KOPT-K1 (cell line): ENCODE data around the gene SOX9.

Experiments used
- H3K27ac ChIP-seq: fragments of 200-600 bp; sonication (generic); 2 replicates; pipeline ENCODE4 v1.5.1; 2016; ENCODE audit warnings: antibody characterized with exemption, mild to moderate bottlenecking, low read depth, low read length; ENCODE audit not compliant: poor library complexity, severe bottlenecking
- H3K36me3 ChIP-seq: fragments of 200-600 bp; sonication (generic); 2 replicates; pipeline ENCODE4 v1.5.1; 2017; ENCODE audit warnings: antibody characterized with exemption, mild to moderate bottlenecking, low read length, moderate library complexity; ENCODE audit not compliant: insufficient read depth
- H3K9me3 ChIP-seq: fragments of 200-600 bp; sonication (generic); 2 replicates; pipeline ENCODE4 v1.5.1; 2017; ENCODE audit warnings: antibody characterized with exemption, low read length, mild to moderate bottlenecking; ENCODE audit not compliant: insufficient read depth, poor library complexity, severe bottlenecking

SOX9 gene

DNA sequence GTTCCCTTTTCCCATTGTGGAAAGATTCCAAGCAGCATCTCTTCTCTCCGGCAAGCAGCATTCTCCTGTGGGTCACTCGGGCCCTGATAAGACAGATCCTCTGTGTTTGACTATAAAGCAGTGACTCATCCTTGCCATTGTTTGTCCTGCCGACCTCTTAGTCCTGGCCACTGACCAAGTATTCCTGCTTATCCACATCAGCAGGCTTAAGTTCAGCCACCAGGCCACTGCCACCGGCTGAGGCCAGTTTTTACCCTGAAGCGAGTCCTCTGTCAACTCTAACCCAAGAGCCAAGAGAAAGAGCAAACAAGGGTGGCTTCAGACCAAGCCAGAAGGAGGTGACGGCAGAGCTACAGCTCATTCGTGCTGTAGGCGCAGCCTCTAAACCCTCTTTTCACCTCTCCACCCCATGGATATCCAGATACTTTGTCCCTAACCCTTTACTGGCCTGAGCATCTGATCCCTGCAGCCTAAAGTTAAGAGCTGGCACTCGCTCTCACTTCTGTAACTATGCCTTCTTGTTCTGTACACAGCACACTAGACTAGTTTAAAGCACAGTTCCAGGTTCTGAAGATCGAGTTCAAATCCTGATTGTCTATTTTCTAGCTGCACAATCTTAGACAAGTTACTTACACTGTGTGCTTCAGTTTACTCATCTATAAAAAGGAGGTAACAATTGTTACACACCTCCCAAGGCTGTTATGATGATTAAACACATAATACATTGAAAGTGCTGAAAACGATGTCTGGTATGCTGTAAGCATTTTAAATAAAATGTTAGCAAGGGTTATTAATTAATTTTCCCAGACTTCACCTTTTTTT is 31.0 kb downstream of the SOX9 start:
- H3K9me3 ChIP-seq, result no peaks in the 10 kb centered on the region
- no peak overlapping the region for H3K27ac ChIP-seq
- no peaks in the 10 kb centered on the region for H3K36me3 ChIP-seq

DNA sequence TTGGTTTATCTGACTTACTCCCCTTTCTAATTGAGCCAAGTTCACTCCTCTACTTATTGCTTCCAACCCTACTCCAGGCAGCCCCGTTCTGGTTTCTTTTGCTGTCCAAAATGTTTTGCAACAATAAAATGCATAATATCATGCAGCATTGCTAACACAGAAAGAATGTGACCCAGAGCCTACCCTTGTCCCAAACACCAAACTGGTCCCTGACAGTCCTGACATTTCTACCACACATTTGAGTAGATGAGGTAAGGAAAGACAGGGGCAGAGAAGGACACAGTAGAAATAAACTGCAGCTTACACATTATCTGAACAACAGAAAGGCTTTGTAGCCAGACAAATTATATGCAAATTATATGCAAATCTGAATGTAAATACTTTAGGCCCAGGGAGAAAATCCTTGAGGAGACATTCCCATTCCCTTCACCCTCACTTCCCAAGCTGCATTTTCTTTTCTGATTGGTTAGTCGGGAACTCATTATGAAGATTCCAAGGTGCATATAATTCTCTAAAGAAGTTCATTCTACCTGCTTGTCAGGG is 31.6 kb downstream of the SOX9 start:
- Histone ChIP-seq H3K9me3 (no peaks in the 10 kb centered on the region), H3K36me3 (no peaks in the 10 kb centered on the region), H3K27ac (no peak overlapping the region)

DNA sequence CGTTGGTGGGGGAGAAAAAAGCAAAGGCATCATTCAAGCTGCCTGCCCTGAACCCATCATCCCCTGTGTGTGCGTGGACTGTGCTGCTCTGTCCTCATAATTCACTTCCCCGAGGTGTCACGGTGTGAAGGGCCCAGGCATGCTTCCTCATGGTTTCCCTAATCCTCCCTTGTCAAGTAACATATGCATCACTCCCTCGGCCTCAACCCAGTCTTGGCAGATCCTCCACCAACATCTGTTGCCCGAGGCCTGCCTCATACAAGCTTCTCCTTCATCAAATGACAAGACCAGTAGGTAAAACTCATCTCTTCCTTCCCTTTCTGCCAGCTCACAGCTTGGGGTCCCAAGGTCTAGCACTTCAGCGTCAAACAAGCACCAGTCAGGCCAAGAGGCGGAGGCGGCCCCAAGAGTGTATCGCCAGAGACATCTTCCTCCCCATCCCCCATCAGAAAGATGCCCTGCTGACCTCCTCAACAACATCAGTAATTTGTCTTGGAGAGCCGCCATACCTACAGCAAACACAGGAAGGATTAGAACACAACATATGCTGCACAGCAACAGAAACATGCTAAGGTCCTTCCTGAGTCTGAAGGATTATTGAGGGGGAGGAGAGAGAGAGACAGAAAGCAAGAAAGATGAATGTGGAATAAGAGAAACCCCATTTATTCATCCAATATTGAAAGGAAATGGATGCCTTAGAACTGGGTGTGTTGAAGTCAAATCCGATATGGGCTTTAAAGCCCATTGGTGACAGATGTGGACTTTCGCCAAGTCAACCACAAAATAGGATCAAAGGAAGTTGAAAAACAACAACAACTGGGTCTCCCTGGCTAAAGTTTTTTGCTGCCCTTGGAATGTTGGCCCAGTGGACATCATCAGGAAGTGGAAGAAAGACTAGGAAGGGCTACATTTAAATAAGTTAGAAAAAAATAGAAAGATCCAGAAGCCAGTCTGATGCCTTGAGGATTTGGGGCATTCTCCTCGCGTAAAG is 38.4 kb downstream of the SOX9 start:
- Histone ChIP-seq H3K9me3 (peaks cover 5% of the 10 kb centered on the region), H3K27ac (no peak overlapping the region), H3K36me3 (no peaks in the 10 kb centered on the region)

DNA sequence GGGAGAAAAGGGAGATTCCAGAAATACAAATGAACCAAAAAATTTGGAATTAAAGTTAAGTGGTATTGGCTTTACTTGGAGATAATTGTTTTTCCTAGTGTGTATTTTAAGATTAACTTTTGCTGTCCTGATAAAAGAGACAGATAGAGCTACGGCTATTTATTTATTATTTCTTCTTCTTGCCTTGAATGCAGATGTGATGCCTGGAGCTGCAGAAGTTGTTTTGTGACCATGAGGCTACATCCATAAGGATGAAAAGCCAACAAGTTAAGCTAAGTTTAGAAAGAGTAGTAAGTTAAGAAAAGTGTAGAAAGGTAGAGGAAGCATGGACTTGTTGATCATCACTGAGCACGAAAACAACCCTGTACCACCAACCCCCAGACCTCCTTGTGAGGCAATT is 41.7 kb downstream of the SOX9 start:
- no peaks in the 10 kb centered on the region for H3K36me3 ChIP-seq
- no peak overlapping the region for H3K27ac ChIP-seq

DNA sequence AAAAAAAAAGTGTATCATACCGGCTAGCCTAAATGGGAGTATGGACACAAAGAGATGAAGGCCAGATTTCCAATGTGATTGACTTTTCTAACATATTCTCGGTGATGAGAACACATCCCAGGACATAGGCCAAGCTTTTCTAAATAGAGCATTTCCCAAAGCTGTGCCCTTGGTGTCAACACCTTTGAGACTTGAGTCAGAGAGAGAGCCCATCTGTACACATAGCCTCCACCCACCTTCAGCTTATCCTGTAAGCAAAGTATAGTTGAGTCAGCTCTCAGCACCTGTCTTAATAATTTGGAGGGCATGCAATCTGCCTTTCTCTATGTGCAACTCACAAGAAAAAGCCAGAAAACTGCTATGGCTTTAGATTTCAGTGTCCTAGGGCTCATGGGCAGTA is 42.7 kb downstream of the SOX9 start:
- Histone ChIP-seq H3K9me3 (peaks cover 1% of the 10 kb centered on the region), H3K27ac (no peak overlapping the region), H3K36me3 (no peaks in the 10 kb centered on the region)

More for the DNA sequence above, 41.7 kb downstream of the SOX9 start:
- peaks cover 5% of the 10 kb centered on the region for H3K9me3 ChIP-seq

DNA sequence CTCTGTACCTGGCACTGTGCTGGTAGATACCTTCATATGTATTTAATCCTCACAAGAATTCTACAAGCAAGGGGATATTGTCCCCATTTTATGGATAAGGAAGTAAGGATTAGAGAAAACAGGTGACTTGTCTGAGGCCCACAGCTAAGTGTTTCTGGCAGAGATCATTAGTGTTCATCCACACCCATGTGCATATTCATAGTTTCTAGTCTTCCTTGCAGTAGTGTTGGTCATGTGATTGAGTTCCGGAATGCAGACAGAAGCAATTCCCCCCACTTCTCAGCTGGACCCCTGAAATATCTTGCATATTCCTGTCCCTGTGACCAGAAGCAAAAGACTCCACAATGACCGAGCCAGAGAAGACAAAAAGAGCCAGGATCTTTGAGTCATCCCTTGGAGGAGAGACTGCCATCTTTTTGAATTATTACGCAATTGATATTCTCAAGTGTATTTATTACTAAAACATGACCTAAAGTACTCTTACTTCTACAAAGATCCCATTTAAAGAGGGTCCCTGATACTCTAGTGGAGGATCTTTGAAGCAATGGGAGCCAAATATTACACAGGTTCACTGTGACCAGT is 43.4 kb downstream of the SOX9 start:
- Histone ChIP-seq H3K27ac (no peak overlapping the region), H3K9me3 (no peaks in the 10 kb centered on the region), H3K36me3 (no peaks in the 10 kb centered on the region)

DNA sequence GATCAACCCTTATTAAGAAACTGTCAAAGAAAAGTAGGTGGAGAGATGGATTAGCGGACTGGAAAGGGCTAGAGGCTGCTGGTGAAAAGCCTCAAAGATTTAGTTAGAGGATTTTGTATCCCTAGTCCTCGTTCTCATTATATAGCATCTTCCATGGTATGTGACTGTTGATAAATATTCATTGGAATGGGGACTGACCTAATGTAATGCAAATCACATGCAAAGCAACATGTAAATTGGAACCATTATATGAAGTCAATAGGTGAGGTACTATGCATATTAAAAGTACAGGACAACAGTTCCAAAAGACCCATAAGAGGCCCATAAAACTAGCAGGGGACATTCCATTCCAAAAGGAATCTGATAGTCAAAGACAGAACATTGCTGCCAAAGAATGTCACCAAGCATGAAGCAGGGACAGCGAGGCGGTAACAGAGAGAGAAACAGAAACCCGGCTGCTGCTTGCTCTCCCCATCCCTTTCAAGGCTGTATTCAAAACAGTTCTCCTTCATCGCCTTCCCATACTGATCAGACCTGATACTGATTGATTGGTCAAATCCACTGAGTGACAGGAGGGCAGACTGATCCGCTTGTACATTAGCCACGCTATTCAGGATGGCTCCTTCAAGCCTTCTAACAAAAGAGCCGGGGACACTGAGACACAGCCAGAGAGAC is 44.5 kb downstream of the SOX9 start:
- Histone ChIP-seq H3K9me3 (no peaks in the 10 kb centered on the region), H3K36me3 (no peaks in the 10 kb centered on the region), H3K27ac (no peak overlapping the region)

DNA sequence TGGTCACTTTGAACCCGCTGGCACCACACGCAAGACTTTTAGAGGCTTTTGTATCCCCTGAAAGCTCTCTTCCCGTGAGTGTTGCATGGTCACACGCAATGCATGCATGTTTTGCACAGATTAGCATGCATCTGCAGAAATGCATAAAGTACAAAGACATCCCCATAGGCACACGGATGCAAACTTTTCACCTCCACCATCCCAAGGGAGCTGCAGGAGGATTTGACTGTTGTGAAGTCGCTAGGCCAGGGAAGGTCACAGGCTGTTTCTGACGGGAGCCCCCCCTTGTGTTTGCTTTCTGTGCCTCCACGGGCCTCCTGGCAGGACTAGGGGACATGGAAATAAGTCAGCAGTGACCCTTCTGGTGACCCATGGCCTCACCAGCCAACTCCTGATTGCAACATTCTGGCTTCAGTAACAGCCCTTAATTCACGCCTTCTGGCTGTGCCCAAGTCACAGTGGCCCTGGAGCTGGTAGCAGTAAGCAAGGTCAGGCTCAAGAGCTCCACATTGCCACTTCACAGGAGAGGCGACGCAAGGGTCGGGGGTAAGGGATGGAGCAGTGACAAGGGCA is 45.1 kb downstream of the SOX9 start:
- Histone ChIP-seq H3K9me3 (no peaks in the 10 kb centered on the region), H3K27ac (no peak overlapping the region), H3K36me3 (no peaks in the 10 kb centered on the region)

DNA sequence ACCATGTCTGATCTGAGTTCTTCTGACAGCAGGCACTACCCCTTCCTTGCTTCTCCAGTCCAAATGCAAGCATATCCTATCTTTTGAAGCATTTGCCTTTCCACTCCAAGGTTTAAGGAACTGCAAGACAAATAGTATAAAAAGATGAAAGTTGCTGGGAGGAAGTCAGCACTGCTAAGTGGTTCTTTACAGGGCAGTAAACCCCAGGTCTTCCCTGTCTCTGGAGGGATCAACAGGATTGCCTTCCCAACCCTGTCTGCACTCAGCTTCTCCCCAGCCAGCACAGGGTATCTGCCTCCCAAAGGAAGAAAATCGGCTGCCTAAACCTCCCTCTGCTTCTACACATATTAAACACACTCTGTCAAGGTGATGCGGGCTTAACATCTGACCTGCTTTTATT is 46.8 kb downstream of the SOX9 start:
- H3K36me3 ChIP-seq, result no peaks in the 10 kb centered on the region
- H3K27ac ChIP-seq, result no peak overlapping the region
- no peaks in the 10 kb centered on the region for H3K9me3 ChIP-seq

DNA sequence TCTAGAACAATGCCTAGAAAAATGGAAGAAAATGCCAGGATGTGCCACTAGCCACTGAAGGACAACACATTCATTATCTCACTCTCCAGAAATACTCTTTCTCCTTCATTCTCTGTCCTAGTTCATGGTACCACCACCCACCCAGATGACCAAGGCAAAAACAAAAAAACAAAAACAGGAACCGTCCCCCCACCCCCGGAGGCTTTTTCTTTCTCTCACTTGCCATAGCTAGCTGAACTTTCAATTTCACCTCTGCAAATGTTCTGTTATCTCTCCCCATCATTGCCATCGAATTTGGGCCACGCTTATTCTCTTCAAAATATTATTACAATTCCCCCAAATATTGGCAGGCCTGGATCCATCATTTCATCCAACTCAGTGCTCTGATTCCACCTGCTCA is 49.0 kb downstream of the SOX9 start:
- Histone ChIP-seq H3K9me3 (no peaks in the 10 kb centered on the region), H3K36me3 (no peaks in the 10 kb centered on the region), H3K27ac (no peak overlapping the region)

DNA sequence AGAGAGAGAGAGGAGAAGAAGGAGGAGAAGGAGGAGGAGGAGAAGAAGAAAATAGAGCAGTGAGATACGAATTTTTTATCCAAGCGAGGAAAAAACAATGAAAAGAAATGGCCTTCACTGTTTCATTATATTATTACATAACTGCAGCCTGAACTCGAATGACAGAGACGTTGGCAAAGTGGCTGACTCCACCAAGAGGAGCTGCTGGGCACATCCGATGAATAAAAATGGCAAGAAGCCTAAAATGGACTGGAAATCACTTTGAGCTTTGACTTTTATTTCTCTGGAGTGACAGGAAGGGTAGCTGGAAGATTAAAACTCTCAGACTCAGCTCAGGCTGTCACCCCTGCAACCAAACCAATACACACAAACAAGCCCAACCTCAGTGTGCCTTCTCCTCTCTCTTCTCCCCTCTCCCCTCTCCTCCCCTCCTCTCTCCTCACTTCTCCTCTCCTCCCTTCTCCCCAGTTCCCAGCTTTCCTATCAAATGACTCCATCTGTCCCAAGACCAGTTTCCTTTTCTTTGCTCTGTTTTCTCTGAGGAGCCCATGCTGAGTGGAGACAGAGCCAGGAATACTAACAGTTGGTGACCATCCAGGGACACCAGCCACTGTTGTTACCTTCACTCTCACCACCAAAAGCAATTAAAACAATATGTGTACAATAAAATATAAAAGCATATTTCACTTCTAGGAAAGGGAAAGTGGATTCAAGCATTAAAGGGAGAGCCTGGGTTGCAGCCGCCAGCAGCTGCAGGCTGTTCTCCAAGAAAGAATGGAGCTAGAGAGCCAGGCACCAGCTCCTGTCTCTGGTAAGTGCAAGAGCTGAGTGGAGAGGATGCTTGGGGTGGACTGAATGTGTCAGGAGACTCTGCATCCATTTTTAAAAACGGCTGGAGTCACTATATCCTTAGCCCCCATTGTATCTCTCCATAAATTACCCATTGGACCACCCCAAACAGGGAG is 51.2 kb downstream of the SOX9 start:
- no peak overlapping the region for H3K27ac ChIP-seq

DNA sequence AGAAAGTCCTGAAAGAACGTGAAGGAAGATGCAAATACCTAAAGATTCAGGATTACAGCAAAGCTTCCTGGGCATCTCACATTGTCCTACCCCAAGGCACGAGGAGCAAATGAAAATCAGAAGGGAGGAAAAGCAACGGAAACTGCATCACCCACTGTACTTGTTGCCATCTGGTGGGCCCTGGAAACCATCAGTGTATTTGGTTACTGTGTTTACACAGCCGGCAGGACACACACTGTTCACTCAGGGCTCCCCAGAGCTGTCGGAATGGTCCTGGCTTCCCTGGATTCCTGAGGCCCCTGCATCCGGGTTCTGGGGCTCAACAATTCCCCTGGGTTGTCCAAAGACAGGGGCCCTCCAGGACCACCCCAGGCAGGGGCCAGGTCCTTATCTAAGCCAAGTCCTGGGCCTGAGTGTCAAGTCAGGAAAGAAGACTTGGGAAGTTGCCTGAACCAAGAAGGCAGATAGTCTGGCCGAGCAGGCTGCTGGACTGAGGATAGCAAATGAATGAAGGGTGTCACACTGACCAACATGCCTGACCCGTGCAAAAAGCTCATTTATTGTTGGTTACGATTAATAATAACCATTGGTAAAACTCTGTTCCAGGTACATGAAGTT is 52.8 kb downstream of the SOX9 start:
- Histone ChIP-seq H3K27ac (no peak overlapping the region), H3K9me3 (no peaks in the 10 kb centered on the region), H3K36me3 (no peaks in the 10 kb centered on the region)

More for the DNA sequence above, 51.2 kb downstream of the SOX9 start:
- Histone ChIP-seq H3K36me3 (no peaks in the 10 kb centered on the region), H3K9me3 (no peaks in the 10 kb centered on the region)

DNA sequence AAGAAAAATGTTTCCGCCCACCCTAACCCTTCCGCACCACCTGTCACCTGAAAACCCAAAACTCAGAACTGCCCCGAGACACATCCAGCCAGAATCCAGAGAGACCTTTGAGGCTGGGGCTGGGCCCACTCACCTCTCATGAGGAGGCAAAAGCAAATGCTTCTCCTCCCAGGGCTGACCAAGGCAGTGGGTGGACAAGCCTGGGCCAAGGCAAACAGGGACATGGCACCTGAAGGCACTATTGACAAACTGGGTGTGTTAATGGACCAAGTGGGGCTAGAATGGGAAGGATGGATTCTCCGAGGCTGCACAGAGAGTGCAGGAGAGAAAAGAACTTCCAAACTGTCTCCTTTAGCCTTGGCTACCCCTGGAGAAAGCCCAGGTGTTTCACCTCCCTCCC is 54.4 kb downstream of the SOX9 start:
- no peaks in the 10 kb centered on the region for H3K36me3 ChIP-seq
- no peak overlapping the region for H3K27ac ChIP-seq
- H3K9me3 ChIP-seq, result no peaks in the 10 kb centered on the region
